ENCODE measurements around the gene FAM171A2. TPM values are rescaled to one million over a fixed set of nuclear protein-coding genes. Genes with fewer than 3 reads are reported as not detected.
A peak's percentile ranks its signal among the peaks of the same experiment; 100 is the strongest.

Gene FAM171A2
- total RNA-seq, 1 experiment from 2014 or later, result 29.9 TPM

DNA sequence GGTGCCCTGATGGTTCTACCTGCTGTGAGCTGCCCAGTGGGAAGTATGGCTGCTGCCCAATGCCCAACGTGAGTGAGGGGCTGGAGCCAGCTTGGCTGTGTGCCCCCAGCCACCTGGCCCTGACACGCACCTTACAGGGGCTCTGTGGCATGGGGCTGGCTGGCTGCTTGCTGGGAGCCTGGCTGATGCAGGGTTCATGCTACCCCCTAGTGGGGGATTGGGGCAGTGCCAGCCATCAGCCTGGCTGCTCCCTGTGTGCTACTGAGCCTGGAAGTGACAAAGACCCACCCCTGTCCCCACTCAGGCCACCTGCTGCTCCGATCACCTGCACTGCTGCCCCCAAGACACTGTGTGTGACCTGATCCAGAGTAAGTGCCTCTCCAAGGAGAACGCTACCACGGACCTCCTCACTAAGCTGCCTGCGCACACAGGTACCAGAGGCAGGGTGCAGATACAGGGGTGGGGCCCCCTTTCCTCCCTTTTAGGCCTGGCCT, 12.9 kb downstream of the FAM171A2 start:
- POLR2A ChIA-PET, result no interaction called here
- TF ChIP-seq CREM (CRISPR knock-in tag; IDR thresholded peaks at IDR 0.05), result no peak
- TF ChIP-seq ARID4B (CRISPR knock-in tag; IDR thresholded peaks at IDR 0.05; ENCODE audit: borderline replicate concordance), result no peak
- no peak for TF ChIP-seq ZNF396 (CRISPR knock-in tag; IDR thresholded peaks at IDR 0.05; ENCODE audit: borderline replicate concordance)
- TF ChIP-seq CTCF (IDR thresholded peaks at IDR 0.05), result peak; percentile 69
- ATAC-seq, result peak; percentile 68
- H3K27me3 Mint-ChIP-seq (ENCODE audit: low read depth), result peaks cover 3% of the 10 kb centered on the region; the same call in 1 of the 2 replicates
- no peak overlapping the region for H3K27ac Mint-ChIP-seq
- H3K4me1 Mint-ChIP-seq, result peaks cover 14% of the 10 kb centered on the region
- CTCF ChIA-PET, result interaction anchor here (0.8 to 7.8 kb wide), 18 partner anchors 12 to 227 kb away, joined by 3 to 102 read pairs (median 4); partner anchors contain the start of genes ASB16, ATXN7L3, FAM171A2 and HDAC5
- DNase-seq (ENCODE audit: low spot score), result peak; percentile 82
- no peaks in the 10 kb centered on the region for H3K9me3 Mint-ChIP-seq
- no peak overlapping the region for H3K4me3 Mint-ChIP-seq
- H3K36me3 Mint-ChIP-seq, result no peaks in the 10 kb centered on the region

GRCh38 chr17:44349553-44350070, 14.0 kb downstream of the FAM171A2 start:
- no peak for ATAC-seq
- H3K36me3 Mint-ChIP-seq, result no peaks in the 10 kb centered on the region
- CTCF ChIA-PET, result interaction anchor here (0.6 to 7.8 kb wide), 7 partner anchors 13 to 1499 kb away, joined by 3 to 102 read pairs (median 4); partner anchors contain the start of genes AOC3, ATXN7L3, FAM171A2 and TMUB2
- peaks cover 5% of the 10 kb centered on the region; the same call in 1 of the 2 replicates for H3K27me3 Mint-ChIP-seq (ENCODE audit: low read depth)
- no peak overlapping the region for H3K4me3 Mint-ChIP-seq
- DNase-seq (ENCODE audit: low spot score), result no peak
- peaks cover 10% of the 10 kb centered on the region for H3K4me1 Mint-ChIP-seq
- POLR2A ChIA-PET, result no interaction called here
- H3K27ac Mint-ChIP-seq, result no peak overlapping the region
- H3K9me3 Mint-ChIP-seq, result no peaks in the 10 kb centered on the region
- TF ChIP-seq, protein P1, sequence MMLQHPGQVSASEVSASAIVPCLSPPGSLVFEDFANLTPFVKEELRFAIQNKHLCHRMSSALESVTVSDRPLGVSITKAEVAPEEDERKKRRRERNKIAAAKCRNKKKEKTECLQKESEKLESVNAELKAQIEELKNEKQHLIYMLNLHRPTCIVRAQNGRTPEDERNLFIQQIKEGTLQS (CRISPR knock-in tag; conservative IDR thresholded peaks at IDR 0.05), result no peak
- TF ChIP-seq ZNF396 (CRISPR knock-in tag; IDR thresholded peaks at IDR 0.05; ENCODE audit: borderline replicate concordance) (no peak), ZNF512 (CRISPR knock-in tag; IDR thresholded peaks at IDR 0.05; ENCODE audit: borderline replicate concordance) (no peak), ELF4 (CRISPR knock-in tag; IDR thresholded peaks at IDR 0.05; ENCODE audit: low read depth) (no peak), ZNF281 (CRISPR knock-in tag; IDR thresholded peaks at IDR 0.05) (no peak), E2F1 (CRISPR knock-in tag; IDR thresholded peaks at IDR 0.05) (no peak), CREM (CRISPR knock-in tag; IDR thresholded peaks at IDR 0.05) (no peak), ATF1 (CRISPR knock-in tag; IDR thresholded peaks at IDR 0.05) (no peak), STAT6 (CRISPR knock-in tag; conservative IDR thresholded peaks at IDR 0.05; ENCODE audit: low read depth) (no peak), ZNF423 (CRISPR knock-in tag; IDR thresholded peaks at IDR 0.05) (no peak), NR3C1 (CRISPR knock-in tag; conservative IDR thresholded peaks at IDR 0.05; ENCODE audit: low read depth) (no peak)
- TF ChIP-seq, protein P2, sequence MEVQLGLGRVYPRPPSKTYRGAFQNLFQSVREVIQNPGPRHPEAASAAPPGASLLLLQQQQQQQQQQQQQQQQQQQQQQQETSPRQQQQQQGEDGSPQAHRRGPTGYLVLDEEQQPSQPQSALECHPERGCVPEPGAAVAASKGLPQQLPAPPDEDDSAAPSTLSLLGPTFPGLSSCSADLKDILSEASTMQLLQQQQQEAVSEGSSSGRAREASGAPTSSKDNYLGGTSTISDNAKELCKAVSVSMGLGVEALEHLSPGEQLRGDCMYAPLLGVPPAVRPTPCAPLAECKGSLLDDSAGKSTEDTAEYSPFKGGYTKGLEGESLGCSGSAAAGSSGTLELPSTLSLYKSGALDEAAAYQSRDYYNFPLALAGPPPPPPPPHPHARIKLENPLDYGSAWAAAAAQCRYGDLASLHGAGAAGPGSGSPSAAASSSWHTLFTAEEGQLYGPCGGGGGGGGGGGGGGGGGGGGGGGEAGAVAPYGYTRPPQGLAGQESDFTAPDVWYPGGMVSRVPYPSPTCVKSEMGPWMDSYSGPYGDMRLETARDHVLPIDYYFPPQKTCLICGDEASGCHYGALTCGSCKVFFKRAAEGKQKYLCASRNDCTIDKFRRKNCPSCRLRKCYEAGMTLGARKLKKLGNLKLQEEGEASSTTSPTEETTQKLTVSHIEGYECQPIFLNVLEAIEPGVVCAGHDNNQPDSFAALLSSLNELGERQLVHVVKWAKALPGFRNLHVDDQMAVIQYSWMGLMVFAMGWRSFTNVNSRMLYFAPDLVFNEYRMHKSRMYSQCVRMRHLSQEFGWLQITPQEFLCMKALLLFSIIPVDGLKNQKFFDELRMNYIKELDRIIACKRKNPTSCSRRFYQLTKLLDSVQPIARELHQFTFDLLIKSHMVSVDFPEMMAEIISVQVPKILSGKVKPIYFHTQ (CRISPR knock-in tag; IDR thresholded peaks at IDR 0.05), result no peak

Measured in WTC11 (cell line).